Stimulated activated CD8-positive, alpha-beta memory T cell treated with anti-CD3 and anti-CD28 coated beads, Interleukin-4, amount 100 ng/mL, for 48 hours (primary cell): ENCODE data around the gene GSTM5.
A peak's percentile ranks its signal among the peaks of the same experiment; 100 is the strongest.
"Not testable (repeated sequence)": the region's sequence is repeated elsewhere in the genome, so short reads cannot be mapped to it uniquely, and the experiment has no call there.

Experiments
- DNase-seq: peaks from one replicate; pipeline ENCODE4 v3.0.0-alpha.2; 2020

The GSTM5 gene

DNA sequence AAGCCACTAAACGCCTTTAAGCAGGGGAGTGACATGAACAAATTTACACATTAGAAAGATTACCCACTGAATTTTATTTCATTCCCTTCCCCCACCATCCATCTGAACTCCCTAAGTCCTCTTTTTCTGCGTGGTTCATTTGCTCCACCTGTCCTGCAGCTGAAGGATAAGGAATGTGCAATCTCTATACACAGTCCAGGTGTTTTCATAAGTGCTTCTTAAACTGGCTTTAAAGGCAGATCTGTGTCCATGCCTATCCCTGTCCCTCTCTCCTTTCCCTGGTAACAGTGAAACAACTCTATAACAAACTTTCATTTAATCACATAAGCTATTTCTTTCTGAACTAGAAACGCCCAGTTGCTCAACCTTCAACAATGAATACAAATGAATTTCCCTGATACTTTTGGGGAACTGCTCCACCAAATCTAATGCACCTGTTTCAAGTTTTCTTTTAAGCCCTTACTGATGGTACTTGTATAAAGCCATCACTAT, 20.4 kb downstream of the GSTM5 start:
- DNase-seq: no peak

DNA sequence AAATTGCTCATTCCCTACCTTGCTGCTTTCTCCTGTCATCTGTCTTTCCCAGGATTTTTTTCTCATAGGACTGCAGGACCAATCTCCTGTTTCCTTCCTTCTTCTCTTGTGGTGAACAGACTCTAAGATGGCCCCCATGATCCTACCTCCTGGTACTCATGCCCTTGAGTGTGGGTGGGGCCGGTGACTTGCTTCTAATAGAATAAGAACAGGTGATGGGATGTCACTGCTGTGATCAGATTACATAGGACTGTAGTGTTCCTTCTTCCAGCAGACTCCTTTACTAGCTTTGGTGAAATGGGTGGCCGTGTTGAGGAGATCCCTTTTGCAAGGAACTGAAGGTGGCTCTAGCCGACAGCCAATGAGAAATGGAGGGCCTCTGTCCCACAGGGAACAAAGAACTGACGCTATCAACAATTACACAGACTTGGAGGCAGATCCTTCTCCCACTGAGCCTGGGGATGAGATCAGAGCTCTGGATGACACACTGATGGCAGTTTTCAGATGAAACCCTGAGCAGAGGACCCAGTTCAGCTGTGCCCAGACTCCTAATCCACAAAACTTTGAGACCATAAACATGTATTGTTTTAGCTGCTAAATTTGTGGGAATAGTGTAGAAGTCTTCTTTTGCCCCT, 21.3 kb downstream of the GSTM5 start:
- DNase-seq: no peak

DNA sequence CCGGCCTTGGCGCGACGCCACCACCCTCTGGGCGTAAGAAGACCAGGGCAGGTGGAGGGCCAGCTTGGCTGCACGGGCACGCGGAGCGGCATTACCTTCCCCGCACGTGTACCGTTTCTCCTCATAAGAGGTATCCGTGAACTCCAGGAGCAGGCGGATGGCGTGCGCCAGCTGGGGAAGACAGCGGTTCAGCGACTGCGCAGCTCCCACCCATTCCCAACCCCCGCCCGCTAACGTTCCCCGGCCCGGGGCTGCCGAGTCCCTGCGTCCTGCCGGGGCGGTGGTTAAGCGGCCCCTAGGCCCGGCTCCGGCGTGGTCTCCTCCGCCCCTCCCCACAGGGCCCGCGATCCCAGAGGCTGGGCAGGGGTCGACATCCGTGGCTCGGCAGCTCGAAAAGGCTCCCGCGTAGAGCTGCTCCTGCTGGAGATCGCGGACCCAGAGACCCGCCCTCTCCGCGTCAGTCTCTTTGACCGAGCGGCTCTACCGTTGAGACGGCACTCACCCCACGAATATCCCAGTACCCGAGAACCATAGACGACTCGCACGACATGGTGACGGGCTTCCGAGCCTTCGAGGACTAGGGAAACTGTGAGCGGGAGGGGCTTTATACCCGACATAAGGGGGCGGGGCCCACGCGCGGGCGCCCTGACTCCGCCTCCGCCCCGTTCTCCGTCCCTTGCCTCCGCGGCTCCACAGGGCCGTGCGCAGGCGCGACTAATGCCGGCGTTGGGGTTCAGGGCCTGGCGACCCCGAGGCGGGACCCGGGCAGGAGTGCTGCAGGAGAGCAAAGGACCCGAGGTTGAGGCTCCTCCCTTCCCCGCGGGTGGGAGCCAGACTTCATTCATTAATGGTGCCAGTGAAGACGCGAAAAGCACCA, 27.9 kb downstream of the GSTM5 start:
- DNase-seq: peak; percentile 86

DNA sequence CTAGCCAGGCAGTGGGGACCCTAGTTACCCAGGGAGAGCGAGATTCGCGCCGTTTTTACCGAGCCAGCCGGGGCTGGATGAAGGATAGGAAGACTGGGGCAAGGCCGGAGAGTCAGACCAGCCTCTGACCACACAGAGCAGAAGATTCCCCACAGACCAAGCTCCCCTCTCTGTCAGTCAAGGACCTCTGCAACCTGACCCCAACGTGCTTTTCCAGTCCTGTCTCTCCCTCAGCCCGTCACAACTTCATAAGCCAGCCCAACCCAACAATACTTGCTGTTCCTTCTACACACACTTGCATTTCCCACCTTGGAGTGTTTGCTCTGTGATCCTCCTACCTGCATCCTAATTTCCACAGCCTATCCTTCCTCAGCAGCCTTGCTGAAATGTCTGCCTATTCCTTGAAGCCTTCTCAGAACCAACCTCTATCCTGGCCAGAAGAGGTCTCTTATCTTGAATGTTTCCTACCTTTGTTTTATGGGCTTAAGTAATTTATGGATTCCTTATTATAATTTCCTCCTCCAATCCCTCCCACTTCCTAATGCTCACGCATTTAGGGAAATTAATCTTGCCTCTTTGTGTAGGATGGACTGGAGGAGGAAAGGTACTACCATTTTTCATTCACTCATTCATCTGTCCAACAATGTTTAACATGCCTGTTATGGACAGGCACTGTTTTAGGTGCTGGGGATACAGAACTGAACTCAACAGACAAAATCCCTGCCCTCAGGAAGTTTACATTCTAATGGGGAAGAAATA, 28.7 kb downstream of the GSTM5 start, which contains the start of gene GSTM3:
Gene GSTM3 (minus strand): TSS at position 424 of the 759 bp plus-strand sequence. CDS start 751 bp downstream, outside the sequence.
- no peak for DNase-seq

DNA sequence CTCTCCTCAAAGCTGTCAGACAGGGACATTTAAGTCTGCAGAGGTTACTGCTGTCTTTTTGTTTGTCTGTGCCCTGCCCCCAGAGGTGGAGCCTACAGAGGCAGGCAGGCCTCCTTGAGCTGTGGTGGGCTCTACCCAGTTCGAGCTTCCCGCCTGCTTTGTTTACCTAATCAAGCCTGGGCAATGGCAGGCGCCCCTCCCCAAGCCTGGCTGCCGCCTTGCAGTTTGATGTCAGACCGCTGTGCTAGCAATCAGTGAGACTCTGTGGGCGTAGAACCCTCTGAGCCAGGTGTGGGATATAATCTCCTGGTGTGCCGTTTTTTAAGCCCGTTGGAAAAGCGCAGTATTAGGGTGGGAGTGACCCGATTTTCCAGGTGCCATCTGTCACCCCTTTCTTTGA, 36.3 kb downstream of the GSTM5 start:
- not testable (repeated sequence) for DNase-seq

DNA sequence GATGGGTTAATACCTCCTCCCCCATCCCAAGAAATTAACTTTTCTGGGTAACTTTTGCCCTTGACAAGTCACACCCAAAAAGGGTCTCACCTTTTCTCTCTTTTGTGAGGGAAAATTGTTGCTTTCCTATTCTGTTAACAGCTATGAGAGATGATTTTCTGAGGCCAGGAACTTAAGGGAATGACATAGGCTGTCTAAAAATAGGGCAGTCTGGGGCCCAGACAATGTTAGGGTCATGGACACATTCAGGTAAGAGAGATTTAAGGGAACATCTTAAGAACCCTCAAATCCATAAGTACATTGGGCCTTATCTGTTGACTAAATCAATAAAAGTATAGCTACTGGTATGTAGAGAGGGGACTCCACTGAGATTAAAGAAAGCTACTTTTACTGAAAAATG, 37.2 kb downstream of the GSTM5 start:
- DNase-seq: no peak

DNA sequence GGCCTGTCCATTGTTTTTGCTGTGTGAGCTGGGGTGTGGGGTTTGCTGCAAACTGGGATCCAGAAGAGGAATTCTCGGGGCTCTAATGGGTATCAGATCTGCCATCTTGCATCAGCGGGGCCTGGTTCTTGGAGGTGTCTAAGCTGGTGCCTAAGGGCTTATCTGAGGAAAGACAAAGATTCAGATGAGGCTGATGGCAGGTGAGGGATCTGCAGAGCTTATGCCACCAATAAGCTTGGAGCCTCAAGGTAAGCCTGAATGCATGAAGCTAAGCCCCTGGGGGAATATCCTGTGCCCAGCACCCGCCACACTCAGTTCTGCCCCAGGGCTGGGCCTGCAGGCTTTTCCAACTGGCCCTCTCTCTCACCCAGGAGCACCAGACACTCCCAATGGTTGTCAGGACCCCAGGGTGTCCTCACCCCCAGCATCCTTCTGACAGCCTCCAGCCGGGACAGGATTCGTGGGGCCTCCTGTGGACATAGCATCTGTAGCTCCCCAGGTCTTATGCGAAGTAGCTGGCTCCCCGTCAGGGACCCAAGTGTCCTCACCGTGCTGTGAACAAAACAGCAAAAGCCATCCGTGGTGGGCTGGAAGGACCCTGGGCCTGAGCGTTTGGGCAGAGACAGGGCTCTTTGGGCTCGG, 38.3 kb downstream of the GSTM5 start:
- DNase-seq: no peak

DNA sequence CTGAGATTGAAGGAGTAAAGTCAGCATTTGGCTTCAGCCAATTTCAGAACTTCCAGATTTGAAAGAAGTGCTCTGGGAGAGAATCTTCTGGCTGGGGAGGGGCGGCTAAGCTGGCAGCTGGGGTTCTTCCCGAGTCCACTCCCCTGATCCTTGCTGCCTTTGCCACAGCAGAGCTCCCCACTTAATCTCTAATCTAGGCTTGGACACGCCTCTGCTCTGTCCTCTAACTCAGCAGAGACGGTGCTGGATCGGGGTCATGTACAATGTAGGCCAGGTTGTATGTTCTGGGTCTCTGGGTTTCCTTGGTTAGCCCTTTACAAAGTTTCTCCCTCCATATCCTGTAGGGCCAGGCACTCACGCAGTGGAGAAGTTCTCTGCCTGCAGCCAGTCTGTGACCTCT, 38.9 kb downstream of the GSTM5 start:
- no peak for DNase-seq

DNA sequence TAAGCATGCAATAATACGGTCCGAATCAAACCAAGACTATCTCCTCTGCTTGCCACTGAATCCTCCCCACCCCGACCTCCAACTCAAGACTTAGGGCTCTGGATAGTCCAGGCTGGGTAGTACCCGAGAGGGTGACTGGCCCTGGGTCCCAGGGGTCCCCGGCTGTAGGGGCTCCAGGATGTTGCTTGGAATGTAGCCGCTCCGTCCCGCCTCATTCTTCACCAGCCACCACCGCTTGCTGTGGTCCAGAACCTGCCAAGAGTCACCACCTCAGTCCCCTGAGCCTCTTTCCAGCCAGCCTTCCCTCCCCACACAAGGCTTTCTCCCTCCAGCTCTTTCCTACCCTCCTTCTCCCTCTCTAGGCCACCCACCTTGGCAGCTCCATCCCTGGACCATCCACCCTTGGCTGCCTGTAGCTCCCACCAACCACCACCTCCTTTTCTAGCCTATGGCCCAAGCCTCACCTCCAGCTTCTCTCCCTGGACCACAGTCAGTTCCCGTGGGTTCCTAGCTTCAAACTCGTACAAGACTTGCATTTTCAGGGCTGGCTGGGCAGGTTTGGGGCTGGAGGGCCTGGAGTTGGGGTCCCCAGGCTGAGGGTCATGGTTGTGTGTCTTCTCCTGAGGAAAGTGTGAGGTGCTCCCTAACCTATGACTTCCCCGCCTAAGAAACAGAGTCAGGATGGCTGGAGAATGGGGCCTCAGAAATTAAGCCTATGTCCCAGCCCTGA, 39.6 kb downstream of the GSTM5 start:
- no peak for DNase-seq

DNA sequence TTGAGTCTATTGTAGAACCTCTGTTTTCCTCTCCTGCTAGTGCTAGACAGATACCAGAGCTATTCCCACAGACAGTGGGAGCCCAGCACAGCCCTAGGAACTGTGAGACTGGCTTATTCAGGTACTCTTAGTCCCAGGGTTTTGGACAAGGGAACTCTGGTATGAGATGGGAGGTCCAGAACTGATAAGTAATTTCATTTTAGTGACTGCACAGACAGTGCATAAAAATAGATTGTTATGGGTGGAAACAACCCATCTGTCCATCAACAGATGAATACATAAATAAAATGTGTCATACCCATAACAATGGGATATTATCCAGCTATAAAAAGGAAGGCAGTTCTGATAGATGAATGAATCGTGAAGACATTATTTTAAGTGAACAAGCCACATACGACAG, 42.7 kb downstream of the GSTM5 start:
- no peak for DNase-seq

DNA sequence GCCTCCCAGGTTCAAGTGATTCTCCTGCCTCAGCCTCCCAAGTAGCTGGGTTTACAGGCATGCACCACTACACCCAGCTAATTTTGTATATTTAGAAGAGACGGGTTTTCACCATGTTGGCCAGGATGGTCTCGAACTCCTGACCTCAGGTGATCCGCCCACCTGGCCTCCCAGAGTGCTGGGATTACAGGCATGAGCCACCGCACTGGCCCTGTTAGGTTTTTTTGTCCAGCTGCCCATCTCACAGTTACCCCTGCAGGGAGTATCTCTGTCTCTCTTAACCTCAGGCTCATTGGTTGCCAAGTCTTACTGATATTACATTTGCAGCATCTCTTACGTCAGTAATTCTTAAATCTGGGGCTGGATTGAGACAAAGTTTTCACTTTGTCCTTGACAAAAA, 44.3 kb downstream of the GSTM5 start:
- DNase-seq: not testable (repeated sequence)

DNA sequence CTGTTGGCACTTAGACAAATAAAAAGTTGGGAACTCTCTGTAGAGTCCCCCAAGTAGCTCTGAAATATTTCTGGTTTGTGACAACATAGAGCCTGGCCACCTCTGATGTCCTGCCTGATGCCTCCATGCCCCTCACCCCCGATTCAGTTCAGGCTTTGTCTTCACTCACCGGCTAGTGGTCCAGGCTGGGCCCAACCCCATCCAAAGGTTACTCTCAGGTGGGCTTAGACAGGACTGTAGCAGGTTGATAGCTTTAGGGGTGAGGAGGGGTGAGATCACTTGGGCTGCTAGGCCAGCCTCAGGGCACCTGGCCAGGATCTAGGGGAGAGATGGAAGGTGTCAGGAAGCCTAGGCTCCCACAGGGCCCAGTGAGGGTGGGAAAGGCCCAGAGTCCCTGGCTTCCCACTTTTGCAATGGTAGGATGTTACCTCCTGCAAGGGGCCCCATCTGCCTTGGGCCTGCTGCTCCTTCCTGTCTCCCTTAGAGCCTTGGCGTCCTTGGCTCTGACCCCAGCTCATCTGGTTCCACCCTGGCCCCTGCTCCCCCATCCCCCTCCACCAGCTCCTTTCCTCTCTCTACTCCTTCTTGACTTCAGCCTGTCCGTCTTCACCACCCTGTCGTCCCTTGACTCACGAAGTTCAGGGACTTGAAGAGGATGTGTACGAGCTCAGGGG, 44.9 kb downstream of the GSTM5 start:
- DNase-seq: no peak

DNA sequence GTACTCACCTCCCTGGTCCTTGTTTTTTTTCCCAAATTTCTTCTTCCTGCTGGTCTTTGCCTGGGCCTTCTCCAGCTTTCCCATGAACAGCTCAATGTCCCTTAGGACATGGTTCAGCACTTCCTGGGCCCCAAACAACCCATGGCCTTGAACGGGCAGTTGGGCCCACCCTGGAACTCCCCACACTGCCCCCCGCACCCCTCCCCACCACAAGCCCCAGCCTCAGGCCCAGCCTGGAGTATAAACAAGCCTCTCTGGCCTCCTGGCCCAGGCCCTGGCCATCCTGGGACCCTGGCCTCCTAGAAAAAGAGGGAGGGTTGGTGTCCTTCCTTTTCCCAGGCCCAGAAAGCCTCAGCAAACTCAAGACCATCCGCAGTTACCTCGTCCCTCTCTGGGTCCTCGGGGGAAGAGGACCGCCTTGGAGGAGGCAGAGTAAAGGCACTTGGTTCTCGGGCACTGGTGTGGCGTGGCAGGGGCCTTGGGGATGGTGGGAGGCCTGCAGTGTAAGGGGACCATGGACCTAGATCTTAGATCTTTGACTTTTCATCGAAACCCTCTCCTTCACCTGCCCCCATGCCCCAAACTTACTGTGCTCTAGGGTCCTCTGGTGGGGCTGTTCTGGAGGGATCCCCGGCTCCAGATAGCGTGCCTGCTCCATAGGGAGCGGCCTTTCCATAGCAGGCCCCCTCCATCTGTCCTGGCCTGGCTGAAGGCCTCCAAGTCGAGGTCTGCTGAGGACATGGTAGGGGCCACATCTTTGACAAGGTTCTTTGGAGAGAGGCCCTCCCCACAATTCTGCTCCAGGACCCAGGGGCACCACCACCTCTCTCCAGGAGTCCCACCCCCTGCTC, 46.1 kb downstream of the GSTM5 start:
- DNase-seq: no peak

DNA sequence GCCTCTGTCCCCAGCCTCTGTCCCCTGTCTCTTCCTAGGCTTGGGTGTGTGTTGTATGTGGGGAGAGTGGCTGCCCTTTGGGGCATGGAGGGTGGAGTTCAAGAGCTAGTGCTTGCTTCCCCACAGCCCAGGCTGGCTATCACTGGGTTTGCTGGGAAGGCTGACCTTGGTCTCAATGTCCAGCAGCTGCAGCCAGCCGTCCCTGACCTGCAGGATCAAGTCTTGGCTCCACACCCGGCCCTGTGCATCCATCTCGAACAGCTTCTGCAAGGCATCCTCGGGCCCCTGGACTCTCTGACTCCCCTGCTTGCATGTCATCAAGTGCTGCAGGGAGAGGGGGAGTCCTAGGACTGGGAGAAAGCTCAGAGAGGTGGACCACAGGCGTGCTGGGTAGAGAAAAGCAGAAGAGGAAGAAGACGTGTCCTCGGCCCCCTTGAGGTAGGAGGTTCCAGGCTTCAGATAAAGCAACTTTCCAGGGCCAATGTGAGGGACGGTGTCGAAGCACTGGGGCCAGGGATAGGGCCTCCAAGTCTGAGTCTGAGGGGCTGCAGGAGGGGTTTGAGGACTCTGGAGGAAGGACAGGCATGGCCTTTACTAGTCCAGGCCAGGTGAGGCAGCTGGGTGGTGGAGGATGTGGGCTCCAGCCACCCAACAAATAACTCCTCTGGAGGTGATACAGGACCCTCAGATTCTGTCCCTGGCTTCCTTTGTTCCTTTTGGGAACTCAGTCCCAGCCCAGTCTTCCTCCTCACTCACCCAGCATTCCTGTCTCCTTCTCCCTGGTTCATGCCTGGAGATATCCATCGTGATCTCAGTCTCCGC, 47.7 kb downstream of the GSTM5 start:
- DNase-seq: no peak

DNA sequence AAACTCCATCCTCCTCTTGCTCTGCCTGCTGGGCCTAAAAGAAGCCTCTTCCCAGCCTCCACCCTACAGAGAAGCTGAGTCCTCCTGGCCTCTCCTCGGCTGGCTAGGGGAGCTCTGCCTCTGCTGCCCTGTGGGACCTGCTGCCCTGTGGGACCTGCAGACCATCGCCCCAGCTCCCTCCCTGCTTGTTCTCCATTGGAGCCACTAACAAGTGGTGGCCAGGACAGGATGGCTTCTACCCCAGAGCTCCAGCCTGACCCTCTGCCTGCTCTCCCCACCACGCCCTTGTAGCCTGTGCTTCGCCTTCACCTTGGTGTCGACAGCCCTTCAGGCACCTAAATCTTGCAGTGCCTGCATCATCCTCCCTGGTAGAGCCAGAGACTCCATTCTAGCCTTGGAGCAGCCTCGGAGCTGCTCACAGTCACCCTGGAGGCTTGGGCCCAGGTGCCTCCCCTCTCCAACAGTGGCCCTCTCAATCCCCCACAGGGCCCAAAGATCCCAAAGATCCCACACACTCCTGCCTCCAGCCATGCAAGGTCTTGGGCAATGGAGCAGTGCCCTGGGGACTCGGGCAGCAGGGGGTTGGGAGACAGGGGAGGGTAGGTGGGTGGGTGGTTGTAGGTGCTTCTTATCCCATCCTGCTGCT, 48.7 kb downstream of the GSTM5 start:
- no peak for DNase-seq

DNA sequence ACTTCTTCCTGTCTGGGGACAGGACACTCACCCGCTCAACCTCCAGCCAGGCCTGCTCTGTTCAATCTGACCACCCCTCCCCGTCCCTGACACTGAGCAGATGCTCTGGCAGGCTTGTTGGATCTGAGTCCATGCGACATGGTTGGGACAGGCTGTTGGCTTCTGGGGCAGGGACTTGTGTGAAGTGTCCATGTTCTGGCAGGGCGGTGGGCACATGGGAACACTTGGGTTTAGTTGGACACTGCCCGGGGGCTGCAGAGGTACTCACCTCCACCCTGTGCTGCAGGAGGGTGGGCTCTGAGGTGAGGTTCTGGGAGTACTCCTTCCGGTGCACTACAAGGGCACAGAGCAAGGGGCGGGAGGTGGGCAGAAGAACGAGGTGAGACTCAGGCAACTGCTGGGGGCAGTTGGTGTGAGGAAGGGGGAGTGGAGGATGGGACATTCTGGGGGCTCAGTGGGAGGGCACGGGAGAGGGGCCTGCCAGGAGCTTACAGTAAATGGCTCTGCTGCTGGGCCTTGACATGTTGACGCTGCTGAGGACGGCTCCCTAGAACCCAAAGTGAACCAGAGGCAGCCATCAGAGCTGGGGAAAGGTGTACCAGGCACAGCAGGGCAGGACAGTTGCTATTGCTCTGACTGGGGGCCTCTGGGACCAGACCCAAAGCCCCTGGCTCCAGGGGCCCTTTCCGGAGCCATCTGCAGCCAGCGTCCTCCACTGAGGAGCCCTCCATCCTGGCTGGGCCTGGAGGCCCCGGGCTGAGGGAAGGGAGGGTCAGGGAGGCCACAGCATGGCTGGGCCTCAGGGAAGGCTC, 49.4 kb downstream of the GSTM5 start:
- no peak for DNase-seq

DNA sequence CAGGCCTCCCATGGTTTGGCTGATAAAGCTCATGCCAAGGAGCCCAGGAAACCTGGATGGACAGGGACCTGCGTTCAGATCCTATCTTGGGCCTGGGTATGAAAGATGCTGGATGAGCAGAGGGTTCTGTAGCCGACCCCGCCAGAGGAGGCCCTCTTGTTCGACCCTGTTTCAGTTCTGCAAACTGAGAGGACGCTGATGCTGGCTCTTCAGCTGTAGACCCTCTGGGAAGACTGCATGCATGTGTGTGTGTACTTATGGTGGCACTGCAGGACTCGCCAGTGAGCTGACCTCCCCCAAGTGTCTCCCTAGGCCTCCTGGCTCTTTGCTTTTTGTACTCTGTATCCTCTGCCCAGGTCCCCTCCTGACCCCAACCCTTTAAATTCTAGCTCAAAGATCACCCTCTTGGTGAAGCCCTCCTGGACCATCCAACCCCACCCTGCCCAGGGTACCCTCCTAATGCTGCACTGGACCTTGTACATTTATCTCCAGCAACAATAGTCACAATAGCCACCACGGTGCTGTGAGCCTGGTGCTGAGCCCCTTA, 50.1 kb downstream of the GSTM5 start:
- DNase-seq: no peak
